ENCODE measurements around the gene ELF5. TPM values are rescaled to one million over a fixed set of nuclear protein-coding genes. Genes with fewer than 3 reads are reported as not detected.

The ELF5 gene
- total RNA-seq, 5 donors from 2014 or later (not counting 1 experiment from before 2014, with no cell fraction given): not detected

DNA sequence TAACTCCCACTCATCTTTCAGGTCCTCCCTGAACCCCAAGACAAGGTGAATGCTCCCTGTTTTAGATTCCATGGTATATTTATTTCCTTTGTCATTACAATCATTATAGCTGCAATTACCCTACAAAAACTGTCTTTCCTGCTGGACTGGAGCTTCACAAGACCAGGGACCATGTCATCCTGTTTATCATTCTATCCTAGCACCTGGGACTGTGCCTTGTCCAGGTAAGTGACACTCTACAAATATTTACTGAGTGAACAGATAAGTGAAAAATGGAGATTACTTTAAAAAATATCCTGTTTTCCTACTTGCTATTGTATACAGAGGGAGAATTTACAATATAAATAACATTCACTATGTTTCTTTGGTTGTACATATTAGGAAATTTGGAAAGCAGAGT, 22.5 kb upstream of the ELF5 start:
- Mint-ChIP-seq H3K4me1 (no peaks in the 10 kb centered on the region), H3K36me3 (no peaks in the 10 kb centered on the region), H3K27me3 (peaks cover 33 to 50% of the 10 kb centered on the region in 2 donors), H3K4me3 (no peak overlapping the region), H3K27ac (no peak overlapping the region), H3K9me3 (peaks cover 8 to 11% (median 9%) of the 10 kb centered on the region in 3 donors)
- ChIA-PET POLR2A (no interaction called here), CTCF (no interaction called here)
- no peaks in the 10 kb centered on the region for H3K36me3 ChIP-seq (ENCODE audit: control insufficient read depth in 2 of 2, extremely low read depth in 1 of 2, insufficient read depth in 1 of 2, low read length in 1 of 2)
- no peak overlapping the region for H3K4me3 ChIP-seq (ENCODE audit: control insufficient read depth in 1 of 2, extremely low read depth in 1 of 2, low read length in 1 of 2)
- no peaks in the 10 kb centered on the region for H3K27me3 ChIP-seq (replicated peaks in 1 of 2; ENCODE audit: control insufficient read depth in 2 of 2, extremely low read depth in 1 of 2, insufficient read depth in 2 of 2, low read length in 1 of 2)
- DNase-seq (no peak), ATAC-seq (replicated peaks in 1 of 4) (no peak)
- H3K4me1 ChIP-seq (ENCODE audit: control insufficient read depth in 1 of 2, extremely low read depth in 1 of 2, insufficient read depth in 2 of 2, low read length in 2 of 2): no peaks in the 10 kb centered on the region
- H3K27ac ChIP-seq (ENCODE audit: low read length): no peak overlapping the region
- H3K9me3 ChIP-seq: no peaks in the 10 kb centered on the region

DNA sequence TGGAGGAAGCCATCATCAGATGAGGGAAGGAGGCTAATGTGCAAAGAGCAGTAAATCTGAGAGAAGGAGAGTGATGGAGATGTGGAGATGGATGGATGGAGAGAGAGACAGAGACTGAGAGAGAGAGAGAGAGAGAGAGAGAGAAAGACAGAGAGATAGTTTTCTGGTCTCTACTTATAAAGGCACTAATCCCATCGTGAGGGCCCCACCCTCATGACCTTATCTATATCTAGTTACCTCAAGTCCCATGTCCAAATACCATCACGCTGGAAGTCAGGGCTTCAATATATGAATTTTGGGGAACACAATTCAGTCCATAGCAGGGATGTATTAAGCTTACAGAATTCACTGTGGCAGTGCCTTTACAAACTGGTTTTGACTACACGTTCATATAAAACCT, 21.2 kb upstream of the ELF5 start:
- no peaks in the 10 kb centered on the region for H3K36me3 ChIP-seq (ENCODE audit: control insufficient read depth in 2 of 2, extremely low read depth in 1 of 2, insufficient read depth in 1 of 2, low read length in 1 of 2)
- Mint-ChIP-seq H3K4me1 (no peaks in the 10 kb centered on the region), H3K36me3 (no peaks in the 10 kb centered on the region), H3K27ac (no peak overlapping the region), H3K27me3 (peaks cover 35 to 44% of the 10 kb centered on the region in 2 donors), H3K9me3 (peaks cover 8 to 11% (median 9%) of the 10 kb centered on the region in 3 donors), H3K4me3 (no peak overlapping the region)
- no peaks in the 10 kb centered on the region for H3K27me3 ChIP-seq (replicated peaks in 1 of 2; ENCODE audit: control insufficient read depth in 2 of 2, extremely low read depth in 1 of 2, insufficient read depth in 2 of 2, low read length in 1 of 2)
- DNase-seq (no peak), ATAC-seq (replicated peaks in 1 of 4) (no peak)
- no peak overlapping the region for H3K4me3 ChIP-seq (ENCODE audit: control insufficient read depth in 1 of 2, extremely low read depth in 1 of 2, low read length in 1 of 2)
- H3K4me1 ChIP-seq (ENCODE audit: control insufficient read depth in 1 of 2, extremely low read depth in 1 of 2, insufficient read depth in 2 of 2, low read length in 2 of 2): no peaks in the 10 kb centered on the region
- no CpG with 5 or more reads among the region's 3 CpGs for whole genome bisulfite sequencing (ENCODE audit: insufficient coverage)
- POLR2A ChIA-PET: no interaction called here
- H3K9me3 ChIP-seq: no peaks in the 10 kb centered on the region
- CTCF ChIA-PET: interaction anchor here in 1 of 2 donors (0.7 kb wide), 1 partner anchor 1729 kb away, joined by 3 read pairs; no protein-coding TSS in a partner anchor
- H3K27ac ChIP-seq (ENCODE audit: low read length): no peak overlapping the region

DNA sequence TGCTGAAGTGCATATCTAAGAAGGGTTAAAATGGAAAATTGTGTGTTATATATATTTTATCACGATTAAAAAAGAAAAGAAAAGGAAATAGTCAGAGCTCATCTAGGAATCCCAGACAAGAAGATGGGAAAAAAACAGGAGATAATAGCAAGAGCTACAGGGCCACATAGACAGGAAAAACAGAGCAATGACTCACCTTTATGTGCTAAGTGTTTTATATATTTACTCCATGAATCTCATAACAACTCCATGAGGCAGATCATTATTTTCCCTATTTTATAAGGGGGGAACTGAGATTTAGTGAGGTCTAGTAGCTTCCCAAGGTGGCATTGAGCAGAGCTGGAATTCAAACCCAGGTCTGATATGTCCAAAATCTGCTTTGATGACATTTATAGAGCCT, 18.1 kb upstream of the ELF5 start:
- no peaks in the 10 kb centered on the region for H3K9me3 ChIP-seq
- Mint-ChIP-seq H3K27me3 (peaks cover 28 to 38% of the 10 kb centered on the region in 2 donors), H3K4me1 (no peaks in the 10 kb centered on the region), H3K4me3 (no peak overlapping the region), H3K27ac (no peak overlapping the region), H3K9me3 (peaks cover 8 to 11% (median 9%) of the 10 kb centered on the region in 3 donors), H3K36me3 (no peaks in the 10 kb centered on the region)
- no peak for ATAC-seq (replicated peaks in 1 of 4)
- WGBS (ENCODE audit: insufficient coverage): no CpG with 5 or more reads among the region's 1 CpG
- H3K27me3 ChIP-seq (replicated peaks in 1 of 2; ENCODE audit: control insufficient read depth in 2 of 2, extremely low read depth in 1 of 2, insufficient read depth in 2 of 2, low read length in 1 of 2): no peaks in the 10 kb centered on the region
- DNase-seq: no peak
- H3K27ac ChIP-seq (ENCODE audit: low read length): no peak overlapping the region
- H3K36me3 ChIP-seq (ENCODE audit: control insufficient read depth in 2 of 2, extremely low read depth in 1 of 2, insufficient read depth in 1 of 2, low read length in 1 of 2): no peaks in the 10 kb centered on the region
- ChIA-PET POLR2A (no interaction called here), CTCF (interaction anchor here in 1 of 2 donors (0.5 kb wide), 1 partner anchor 802 kb away, joined by 3 read pairs; no protein-coding TSS in a partner anchor)
- no peak overlapping the region for H3K4me3 ChIP-seq (ENCODE audit: control insufficient read depth in 1 of 2, extremely low read depth in 1 of 2, low read length in 1 of 2)
- no peaks in the 10 kb centered on the region for H3K4me1 ChIP-seq (ENCODE audit: control insufficient read depth in 1 of 2, extremely low read depth in 1 of 2, insufficient read depth in 2 of 2, low read length in 2 of 2)

DNA sequence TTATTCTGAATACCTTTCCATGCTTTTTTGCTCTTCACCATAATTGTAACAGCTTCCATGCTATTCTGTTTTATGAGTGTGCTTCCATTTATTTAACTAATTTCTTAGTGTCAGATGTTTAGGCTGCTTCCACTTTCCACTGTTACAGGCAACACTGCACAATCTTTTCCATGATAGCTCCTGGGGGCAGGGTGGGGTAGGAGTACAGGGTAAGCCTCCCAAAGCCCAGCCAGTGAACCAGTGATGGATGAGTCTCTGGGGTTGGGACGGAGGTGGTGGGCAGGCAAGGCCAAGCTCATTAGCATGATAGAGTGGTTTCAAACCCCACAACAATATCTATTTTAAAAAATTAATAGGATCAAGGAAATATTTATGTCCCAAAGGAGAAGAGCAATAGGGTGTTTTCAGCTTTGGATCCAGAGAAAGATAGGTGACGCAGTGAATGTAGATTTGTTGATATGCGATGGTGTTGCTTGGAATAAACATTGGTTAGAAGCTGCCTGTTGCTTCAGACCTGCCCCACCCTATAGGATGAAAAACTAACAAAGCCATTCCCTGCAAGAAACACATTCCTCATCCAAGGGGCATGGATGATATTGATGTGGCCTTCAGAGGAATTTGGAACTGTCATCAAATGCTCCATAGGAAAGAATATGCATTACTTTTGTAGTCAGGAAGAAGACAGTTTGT, 17.1 kb upstream of the ELF5 start:
- Histone ChIP-seq H3K4me3 (ENCODE audit: control insufficient read depth in 1 of 2, extremely low read depth in 1 of 2, low read length in 1 of 2) (no peak overlapping the region), H3K27me3 (replicated peaks in 1 of 2; ENCODE audit: control insufficient read depth in 2 of 2, extremely low read depth in 1 of 2, insufficient read depth in 2 of 2, low read length in 1 of 2) (no peaks in the 10 kb centered on the region), H3K27ac (ENCODE audit: low read length) (no peak overlapping the region), H3K36me3 (ENCODE audit: control insufficient read depth in 2 of 2, extremely low read depth in 1 of 2, insufficient read depth in 1 of 2, low read length in 1 of 2) (no peaks in the 10 kb centered on the region), H3K9me3 (no peaks in the 10 kb centered on the region), H3K4me1 (ENCODE audit: control insufficient read depth in 1 of 2, extremely low read depth in 1 of 2, insufficient read depth in 2 of 2, low read length in 2 of 2) (no peaks in the 10 kb centered on the region)
- no peaks in the 10 kb centered on the region for H3K4me1 Mint-ChIP-seq
- whole genome bisulfite sequencing (ENCODE audit: insufficient coverage): no CpG with 5 or more reads among the region's 3 CpGs
- DNase-seq: no peak
- no peak overlapping the region for H3K27ac Mint-ChIP-seq
- no peaks in the 10 kb centered on the region for H3K36me3 Mint-ChIP-seq
- POLR2A ChIA-PET: no interaction called here
- H3K9me3 Mint-ChIP-seq: peaks cover 8 to 11% (median 9%) of the 10 kb centered on the region in 3 donors
- no peak for ATAC-seq (replicated peaks in 1 of 4)
- CTCF ChIA-PET: no interaction called here
- H3K4me3 Mint-ChIP-seq: no peak overlapping the region
- peaks cover 28 to 37% of the 10 kb centered on the region in 2 donors for H3K27me3 Mint-ChIP-seq

DNA sequence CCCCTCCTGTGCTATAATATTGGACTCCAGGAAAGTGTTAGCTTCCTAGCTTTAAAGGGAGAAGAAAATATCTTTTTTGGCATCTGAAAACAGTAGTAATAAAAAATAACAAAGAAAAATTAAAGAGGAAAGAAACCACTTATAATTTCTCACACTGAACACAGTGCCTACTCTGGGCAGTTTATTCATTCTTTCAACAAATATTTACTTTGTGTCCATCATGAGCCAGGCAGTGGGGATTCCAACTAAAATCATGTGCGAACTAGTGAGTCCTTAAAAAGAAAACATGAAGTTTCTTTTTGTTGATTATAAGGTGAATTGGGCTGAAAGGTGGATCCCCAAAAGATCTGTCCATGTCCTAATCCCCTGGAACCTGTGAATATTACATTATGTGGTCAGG, 16.0 kb upstream of the ELF5 start:
- CTCF ChIA-PET: no interaction called here
- H3K27ac Mint-ChIP-seq: no peak overlapping the region
- H3K27me3 ChIP-seq (replicated peaks in 1 of 2; ENCODE audit: control insufficient read depth in 2 of 2, extremely low read depth in 1 of 2, insufficient read depth in 2 of 2, low read length in 1 of 2): peaks cover 0 to 3% of the 10 kb centered on the region in 2 experiments
- H3K9me3 ChIP-seq: no peaks in the 10 kb centered on the region
- no peak overlapping the region for H3K4me3 Mint-ChIP-seq
- H3K4me1 Mint-ChIP-seq: no peaks in the 10 kb centered on the region
- H3K4me1 ChIP-seq (ENCODE audit: control insufficient read depth in 1 of 2, extremely low read depth in 1 of 2, insufficient read depth in 2 of 2, low read length in 2 of 2): no peaks in the 10 kb centered on the region
- POLR2A ChIA-PET: no interaction called here
- H3K4me3 ChIP-seq (ENCODE audit: control insufficient read depth in 1 of 2, extremely low read depth in 1 of 2, low read length in 1 of 2): no peak overlapping the region
- DNase-seq (no peak), ATAC-seq (replicated peaks in 1 of 4) (no peak)
- H3K36me3 Mint-ChIP-seq: no peaks in the 10 kb centered on the region
- peaks cover 25 to 31% of the 10 kb centered on the region in 2 donors for H3K27me3 Mint-ChIP-seq
- no peaks in the 10 kb centered on the region for H3K36me3 ChIP-seq (ENCODE audit: control insufficient read depth in 2 of 2, extremely low read depth in 1 of 2, insufficient read depth in 1 of 2, low read length in 1 of 2)
- no CpG with 5 or more reads among the region's 1 CpG for WGBS (ENCODE audit: insufficient coverage)
- H3K27ac ChIP-seq (ENCODE audit: low read length): no peak overlapping the region
- peaks cover 4 to 6% (median 6%) of the 10 kb centered on the region in 3 donors for H3K9me3 Mint-ChIP-seq

DNA sequence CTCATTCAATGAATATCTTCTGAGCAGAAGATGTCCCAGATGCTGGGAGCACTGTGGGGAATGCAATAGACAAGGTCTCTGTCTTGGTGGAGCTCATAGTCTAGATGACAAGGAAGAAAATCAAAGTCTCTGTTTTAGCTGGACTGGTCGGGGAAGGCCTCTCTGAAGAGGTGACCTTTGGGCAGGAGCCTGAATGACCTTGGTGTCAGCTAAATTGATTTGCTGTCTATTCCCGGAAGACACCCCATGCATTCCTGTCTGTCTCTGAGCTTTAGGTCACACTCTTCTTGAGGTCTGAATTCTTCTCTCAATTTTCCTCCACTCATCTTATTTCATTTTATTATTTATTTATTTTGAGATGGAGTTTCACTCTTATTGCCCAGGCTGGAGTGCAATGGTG, 14.5 kb upstream of the ELF5 start:
- POLR2A ChIA-PET: no interaction called here
- CTCF ChIA-PET: interaction anchor here in 1 of 2 donors (1.1 kb wide), 1 partner anchor 26 kb away, joined by 3 read pairs; no protein-coding TSS in a partner anchor
- no peak for ATAC-seq (replicated peaks in 1 of 4)

More for the DNA sequence above, 14.5 kb upstream of the ELF5 start:
- H3K36me3 Mint-ChIP-seq: no peaks in the 10 kb centered on the region
- no peaks in the 10 kb centered on the region for H3K9me3 ChIP-seq
- H3K27ac Mint-ChIP-seq: no peak overlapping the region
- H3K4me1 Mint-ChIP-seq: no peaks in the 10 kb centered on the region
- H3K27ac ChIP-seq (ENCODE audit: low read length): no peak overlapping the region
- no peaks in the 10 kb centered on the region for H3K4me1 ChIP-seq (ENCODE audit: control insufficient read depth in 1 of 2, extremely low read depth in 1 of 2, insufficient read depth in 2 of 2, low read length in 2 of 2)
- DNase-seq: no peak
- H3K4me3 Mint-ChIP-seq: no peak overlapping the region
- H3K4me3 ChIP-seq (ENCODE audit: control insufficient read depth in 1 of 2, extremely low read depth in 1 of 2, low read length in 1 of 2): no peak overlapping the region
- no peaks in the 10 kb centered on the region for H3K9me3 Mint-ChIP-seq
- WGBS (ENCODE audit: insufficient coverage): no CpG with 5 or more reads among the region's 2 CpGs
- no peaks in the 10 kb centered on the region for H3K36me3 ChIP-seq (ENCODE audit: control insufficient read depth in 2 of 2, extremely low read depth in 1 of 2, insufficient read depth in 1 of 2, low read length in 1 of 2)
- peaks cover 0 to 6% of the 10 kb centered on the region in 2 experiments for H3K27me3 ChIP-seq (replicated peaks in 1 of 2; ENCODE audit: control insufficient read depth in 2 of 2, extremely low read depth in 1 of 2, insufficient read depth in 2 of 2, low read length in 1 of 2)
- peaks cover 20% of the 10 kb centered on the region in 2 donors for H3K27me3 Mint-ChIP-seq
